Karpas-422 (cell line): ENCODE measurements around the gene EEFSEC. TPM values are rescaled to one million over a fixed set of nuclear protein-coding genes. Genes with fewer than 3 reads are reported as not detected.

Source experiments
- DNase-seq: peaks from one replicate; pipeline ENCODE4 v3.0.0-alpha.2; 2015
- H2AFZ ChIP-seq: fragments of 200-600 bp; sonication (generic); 2 replicates; pipeline ENCODE4 v1.6.1; 2014; ENCODE audit warnings: antibody characterized with exemption, low read length, mixed read lengths
- H3K27ac ChIP-seq: fragments of 200-600 bp; sonication (generic); 2 replicates; pipeline ENCODE4 v1.5.1; 2014; ENCODE audit warnings: mild to moderate bottlenecking, low read length, moderate library complexity
- H3K27me3 ChIP-seq: fragments of 200-600 bp; sonication (generic); 2 replicates; pipeline ENCODE4 v1.6.1; 2014; ENCODE audit warnings: low read length, mixed read lengths
- H3K36me3 ChIP-seq: fragments of 200-600 bp; sonication (generic); 2 replicates; pipeline ENCODE4 v1.6.1; 2014; ENCODE audit warnings: low read length, mixed read lengths; ENCODE audit not compliant: insufficient read depth
- H3K4me1 ChIP-seq: fragments of 200-600 bp; sonication (generic); 2 replicates; pipeline ENCODE4 v1.6.1; 2014; ENCODE audit warnings: mild to moderate bottlenecking, low read length, mixed read lengths
- H3K4me2 ChIP-seq: fragments of 200-600 bp; sonication (generic); 2 replicates; pipeline ENCODE4 v1.6.1; 2014; ENCODE audit warnings: low read length, low read depth, mild to moderate bottlenecking; ENCODE audit not compliant: poor library complexity, severe bottlenecking
- H3K4me3 ChIP-seq: fragments of 200-600 bp; sonication (generic); 2 replicates; pipeline ENCODE4 v1.5.1; 2014; ENCODE audit warnings: mild to moderate bottlenecking, antibody characterized with exemption, low read length, mixed read lengths
- H3K79me2 ChIP-seq: fragments of 200-600 bp; sonication (generic); 2 replicates; pipeline ENCODE4 v1.6.1; 2014; ENCODE audit warnings: mild to moderate bottlenecking, low read length, mixed read lengths
- H3K9ac ChIP-seq: fragments of 200-600 bp; sonication (generic); 2 replicates; pipeline ENCODE4 v1.6.0; 2014; ENCODE audit warnings: low read length
- H3K9me2 ChIP-seq: fragments of 200-600 bp; sonication (generic), shearing (Covaris generic); replicated peaks from 2 replicates; pipeline ENCODE4 v1.6.0; 2014; ENCODE audit warnings: mild to moderate bottlenecking, low read length, moderate library complexity; ENCODE audit not compliant: insufficient read depth
- H3K9me3 ChIP-seq: fragments of 300-700, 200-600 bp; sonication (generic); 2 replicates; pipeline ENCODE4 v1.6.1; 2014; ENCODE audit warnings: low read length, mixed read lengths
- H4K20me1 ChIP-seq: fragments of 200-600 bp; sonication (generic); 2 replicates; pipeline ENCODE4 v1.6.1; 2014; ENCODE audit warnings: mild to moderate bottlenecking, antibody characterized with exemption, low read length, low read depth; ENCODE audit not compliant: insufficient read depth
- total RNA-seq: library from RNA; depleted of rRNA; stranded (reverse); fragments of >200 nt; shearing (Covaris generic); gene quantifications from 2 replicates; pipeline ENCODE4 v1.2.3, GENCODE V29; 2014; ENCODE audit warnings: low replicate concordance

Gene EEFSEC
- total RNA-seq, 1 experiment from 2014 or later, result 10.1 TPM

DNA sequence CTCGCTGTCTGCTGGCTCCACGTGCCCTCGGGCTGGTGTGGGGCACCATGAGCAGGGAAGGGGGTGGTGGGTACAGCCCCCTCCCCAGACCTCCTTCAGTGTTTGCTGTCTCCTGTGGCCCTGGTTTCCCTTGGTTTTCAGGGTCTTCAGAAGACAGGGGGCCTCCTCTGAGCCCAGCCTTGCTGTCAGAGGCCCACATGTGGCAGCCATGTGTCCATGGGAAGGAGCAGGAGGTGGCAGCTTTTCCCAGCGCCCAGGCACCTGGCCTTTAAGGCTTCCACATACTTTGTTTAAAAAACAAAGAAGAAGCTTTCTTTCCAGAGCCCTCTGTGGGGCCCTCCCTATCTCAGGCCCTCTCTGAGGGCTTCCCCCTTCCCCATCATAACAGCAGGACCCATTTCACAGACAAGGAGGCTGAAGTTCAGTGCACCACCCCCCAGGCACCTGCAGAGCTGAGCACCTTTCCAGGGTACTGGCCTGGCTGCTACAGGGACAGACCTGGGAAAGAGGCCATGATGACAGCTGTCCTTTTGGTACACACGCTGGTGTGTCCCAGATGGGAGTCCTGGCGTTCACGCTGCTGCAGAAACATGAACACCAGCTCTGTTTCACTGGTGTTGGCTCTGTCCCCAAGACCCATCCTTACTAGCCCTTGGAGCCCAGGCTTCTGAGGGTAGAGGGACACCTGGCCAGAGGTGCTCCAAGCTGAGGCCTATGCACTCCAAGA, 239.7 kb downstream of the EEFSEC start:
- no peaks in the 10 kb centered on the region for H3K9me2 ChIP-seq
- H3K4me1 ChIP-seq, result no peaks in the 10 kb centered on the region
- H3K79me2 ChIP-seq, result no peaks in the 10 kb centered on the region
- no peaks in the 10 kb centered on the region for H3K9me3 ChIP-seq
- DNase-seq, result no peak
- no peaks in the 10 kb centered on the region for H4K20me1 ChIP-seq
- no peak overlapping the region for H3K4me3 ChIP-seq
- no peak overlapping the region for H3K9ac ChIP-seq
- no peak overlapping the region for H3K27ac ChIP-seq
- H3K36me3 ChIP-seq, result no peaks in the 10 kb centered on the region
- no peak overlapping the region for H2AFZ ChIP-seq
- no peak overlapping the region for H3K4me2 ChIP-seq
- no peaks in the 10 kb centered on the region for H3K27me3 ChIP-seq

DNA sequence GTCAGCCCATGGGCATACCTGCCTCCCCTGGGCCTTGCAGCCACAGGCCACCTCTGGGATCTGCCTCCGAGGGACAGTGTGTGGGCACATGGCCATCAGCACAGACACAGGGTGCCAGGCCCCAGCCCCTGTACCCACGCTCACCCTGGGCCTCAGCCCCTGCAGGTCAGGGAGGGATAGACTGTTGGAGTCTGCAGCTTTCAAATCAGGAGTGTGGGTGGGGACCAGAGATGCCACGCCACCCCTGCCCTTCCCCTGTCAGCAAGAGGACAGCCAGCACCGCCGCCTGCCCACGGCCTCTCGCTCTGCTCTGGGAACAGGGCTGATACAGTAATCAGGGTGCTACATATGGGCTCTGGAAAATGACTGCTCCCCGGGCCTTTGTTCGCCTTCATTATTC, 240.8 kb downstream of the EEFSEC start:
- Histone ChIP-seq H3K27ac (no peak overlapping the region), H3K79me2 (no peaks in the 10 kb centered on the region), H3K4me2 (no peak overlapping the region), H4K20me1 (no peaks in the 10 kb centered on the region), H3K9me2 (no peaks in the 10 kb centered on the region), H3K36me3 (no peaks in the 10 kb centered on the region), H3K27me3 (no peaks in the 10 kb centered on the region), H2AFZ (no peak overlapping the region), H3K4me3 (no peak overlapping the region), H3K9ac (no peak overlapping the region), H3K9me3 (no peaks in the 10 kb centered on the region), H3K4me1 (no peaks in the 10 kb centered on the region)
- DNase-seq, result no peak

DNA sequence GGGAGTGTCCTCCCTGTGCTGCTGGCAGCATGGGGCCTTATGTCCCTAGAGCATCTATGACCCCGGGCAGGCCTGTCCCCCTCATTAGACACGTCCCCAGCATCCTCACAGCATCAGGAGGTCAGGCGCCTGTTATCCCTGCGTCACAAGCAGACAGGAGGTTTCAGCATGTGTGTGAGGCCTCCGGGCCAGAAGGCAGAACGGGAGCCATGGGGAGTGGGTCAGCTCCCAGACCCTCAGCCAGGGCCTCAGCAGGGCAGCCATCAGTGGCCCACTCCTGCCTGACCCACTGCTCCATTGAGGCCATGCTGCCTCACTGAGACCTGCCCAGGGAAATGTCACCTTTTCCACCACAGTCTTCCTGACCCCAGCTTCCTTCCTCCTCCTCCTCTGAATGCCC, 241.8 kb downstream of the EEFSEC start:
- Histone ChIP-seq H3K4me3 (no peak overlapping the region), H3K4me2 (no peak overlapping the region), H3K9me2 (no peaks in the 10 kb centered on the region), H3K79me2 (no peaks in the 10 kb centered on the region), H4K20me1 (no peaks in the 10 kb centered on the region), H3K9me3 (no peaks in the 10 kb centered on the region), H3K36me3 (no peaks in the 10 kb centered on the region), H3K9ac (no peak overlapping the region), H3K4me1 (no peaks in the 10 kb centered on the region), H3K27me3 (no peaks in the 10 kb centered on the region), H3K27ac (no peak overlapping the region), H2AFZ (no peak overlapping the region)
- DNase-seq, result no peak

- Histone ChIP-seq H3K27me3 (no peaks in the 10 kb centered on the region), H3K9me2 (no peaks in the 10 kb centered on the region), H3K9me3 (no peaks in the 10 kb centered on the region), H3K9ac (no peak overlapping the region), H3K36me3 (no peaks in the 10 kb centered on the region), H3K4me2 (no peak overlapping the region), H3K4me1 (no peaks in the 10 kb centered on the region), H2AFZ (no peak overlapping the region), H3K4me3 (no peak overlapping the region), H4K20me1 (no peaks in the 10 kb centered on the region), H3K79me2 (no peaks in the 10 kb centered on the region), H3K27ac (no peak overlapping the region)
- DNase-seq, result no peak
Observed at GRCh38 chr3:128395500-128396162, 242.3 kb downstream of the EEFSEC start.

GRCh38 chr3:128397484-128397883, 244.2 kb downstream of the EEFSEC start:
- no peaks in the 10 kb centered on the region for H3K79me2 ChIP-seq
- no peak overlapping the region for H2AFZ ChIP-seq
- no peak overlapping the region for H3K27ac ChIP-seq
- H3K27me3 ChIP-seq, result no peaks in the 10 kb centered on the region
- no peak overlapping the region for H3K4me3 ChIP-seq
- H3K9ac ChIP-seq, result no peak overlapping the region
- no peak for DNase-seq
- no peaks in the 10 kb centered on the region for H4K20me1 ChIP-seq
- H3K36me3 ChIP-seq, result no peaks in the 10 kb centered on the region
- no peaks in the 10 kb centered on the region for H3K9me2 ChIP-seq
- no peak overlapping the region for H3K4me2 ChIP-seq
- H3K9me3 ChIP-seq, result no peaks in the 10 kb centered on the region
- no peaks in the 10 kb centered on the region for H3K4me1 ChIP-seq

GRCh38 chr3:128398586-128398985, 245.3 kb downstream of the EEFSEC start:
- Histone ChIP-seq H2AFZ (no peak overlapping the region), H3K36me3 (no peaks in the 10 kb centered on the region), H3K9me3 (no peaks in the 10 kb centered on the region), H3K4me3 (no peak overlapping the region), H3K4me2 (no peak overlapping the region), H3K9me2 (no peaks in the 10 kb centered on the region), H3K79me2 (no peaks in the 10 kb centered on the region), H3K27me3 (no peaks in the 10 kb centered on the region), H3K9ac (no peak overlapping the region), H3K4me1 (no peaks in the 10 kb centered on the region), H4K20me1 (no peaks in the 10 kb centered on the region), H3K27ac (no peak overlapping the region)
- DNase-seq, result no peak

DNA sequence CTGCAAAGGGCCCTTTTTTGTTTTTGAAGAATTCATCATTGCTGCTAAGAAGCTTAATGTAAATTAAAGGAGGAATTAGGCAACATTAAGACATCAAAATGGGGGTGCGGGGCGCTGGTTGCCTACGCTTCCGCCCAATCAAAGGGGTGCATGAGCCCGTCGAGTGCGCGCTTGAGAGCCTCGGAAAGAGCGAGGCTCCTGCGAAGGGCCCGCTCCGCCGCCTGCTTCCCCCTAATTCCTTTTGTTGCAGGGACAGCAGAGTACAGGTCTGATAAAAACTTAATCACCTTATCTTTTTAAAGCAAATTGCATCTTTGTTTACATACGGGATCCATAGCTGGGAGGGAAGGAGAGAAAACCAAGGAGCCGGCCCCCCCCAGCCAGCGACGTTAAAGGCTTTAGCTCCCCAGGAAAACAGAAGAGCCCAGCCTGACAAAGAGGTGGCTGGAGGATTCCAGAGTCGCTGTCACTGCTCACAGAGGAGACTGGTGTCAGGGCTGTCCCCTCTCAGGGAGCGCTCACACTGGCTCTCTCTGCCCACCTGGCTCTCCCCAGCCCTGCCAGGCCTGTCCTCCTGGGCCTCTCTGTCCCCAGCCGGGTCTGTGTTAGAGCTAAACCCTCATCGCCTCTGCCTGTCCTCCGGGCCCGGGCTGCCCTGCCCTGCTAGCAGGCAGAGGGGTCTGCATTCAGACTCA, 246.1 kb downstream of the EEFSEC start:
- H3K9me3 ChIP-seq, result no peaks in the 10 kb centered on the region
- H3K4me2 ChIP-seq, result no peak overlapping the region
- no peaks in the 10 kb centered on the region for H3K9me2 ChIP-seq
- no peak overlapping the region for H3K9ac ChIP-seq
- no peak overlapping the region for H3K4me3 ChIP-seq
- H2AFZ ChIP-seq, result no peak overlapping the region
- no peaks in the 10 kb centered on the region for H3K27me3 ChIP-seq
- no peaks in the 10 kb centered on the region for H3K4me1 ChIP-seq
- H3K79me2 ChIP-seq, result no peaks in the 10 kb centered on the region
- DNase-seq, result no peak
- H3K36me3 ChIP-seq, result no peaks in the 10 kb centered on the region
- no peaks in the 10 kb centered on the region for H4K20me1 ChIP-seq
- H3K27ac ChIP-seq, result no peak overlapping the region

DNA sequence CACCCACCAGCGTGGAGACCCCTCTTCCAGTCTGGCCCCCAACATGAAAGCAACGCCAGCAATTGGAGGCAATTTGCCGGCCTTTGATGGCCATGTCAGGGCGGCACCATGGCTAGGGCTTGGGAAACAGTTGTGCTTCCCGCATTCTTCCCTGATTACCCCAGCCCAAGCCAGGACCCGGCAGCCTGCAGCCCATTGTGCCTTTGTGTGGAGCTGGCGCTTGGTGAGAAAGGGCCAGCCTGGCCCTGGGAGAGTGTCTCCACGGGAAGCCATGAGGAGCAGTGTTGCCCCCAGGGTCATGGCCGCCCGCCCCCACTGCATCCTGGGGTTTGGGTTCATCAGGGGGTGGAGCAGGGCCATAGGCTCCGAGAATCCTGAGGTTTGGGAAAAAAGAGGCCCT, 247.4 kb downstream of the EEFSEC start:
- Histone ChIP-seq H3K27me3 (no peaks in the 10 kb centered on the region), H3K4me3 (no peak overlapping the region), H2AFZ (no peak overlapping the region), H3K4me2 (no peak overlapping the region), H3K79me2 (no peaks in the 10 kb centered on the region), H3K27ac (no peak overlapping the region), H3K9me2 (no peaks in the 10 kb centered on the region), H3K9me3 (no peaks in the 10 kb centered on the region), H4K20me1 (no peaks in the 10 kb centered on the region), H3K4me1 (no peaks in the 10 kb centered on the region), H3K36me3 (no peaks in the 10 kb centered on the region), H3K9ac (no peak overlapping the region)
- no peak for DNase-seq
